GM18520 (cell line): ENCODE data around the gene NADK2.
"Not testable (repeated sequence)": the region's sequence is repeated elsewhere in the genome, so short reads cannot be mapped to it uniquely, and the experiment has no call there.

Experiments used
- ATAC-seq: cut with Tn5 transposase; IDR thresholded peaks from one replicate; pipeline ENCODE4 v1.9.1; 2021; ENCODE audit not compliant: unreplicated experiment

The NADK2 gene

GRCh38 chr5:36209664-36210063 is 32.1 kb downstream of the NADK2 start:
- no peak for ATAC-seq

GRCh38 chr5:36208786-36209185 is 32.9 kb downstream of the NADK2 start:
- no peak for ATAC-seq

- no peak for ATAC-seq
Measured at GRCh38 chr5:36206913-36207312, 34.8 kb downstream of the NADK2 start.

GRCh38 chr5:36205329-36205728 is 36.4 kb downstream of the NADK2 start:
- ATAC-seq = no peak

- ATAC-seq = no peak
Measured at GRCh38 chr5:36202521-36202961, 39.2 kb downstream of the NADK2 start.

- ATAC-seq = no peak
Measured at GRCh38 chr5:36200513-36200912, 41.2 kb downstream of the NADK2 start.

GRCh38 chr5:36199620-36200019 is 42.1 kb downstream of the NADK2 start:
- no peak for ATAC-seq

GRCh38 chr5:36198783-36199182 is 42.9 kb downstream of the NADK2 start:
- ATAC-seq = not testable (repeated sequence)

- no peak for ATAC-seq
Measured at GRCh38 chr5:36198281-36198680, 43.4 kb downstream of the NADK2 start.

GRCh38 chr5:36193746-36194145 is 48.0 kb downstream of the NADK2 start:
- no peak for ATAC-seq

- not testable (repeated sequence) for ATAC-seq
Measured at GRCh38 chr5:36184408-36184807, 57.3 kb downstream of the NADK2 start.

- ATAC-seq = no peak
Measured at GRCh38 chr5:36181774-36182173, 60.0 kb downstream of the NADK2 start.

GRCh38 chr5:36180556-36181350 is 61.0 kb downstream of the NADK2 start:
- ATAC-seq = no peak

GRCh38 chr5:36179950-36180349 is 61.8 kb downstream of the NADK2 start:
- no peak for ATAC-seq

GRCh38 chr5:36178524-36178890 is 63.2 kb downstream of the NADK2 start:
- ATAC-seq = no peak

- ATAC-seq = no peak
Measured at GRCh38 chr5:36177715-36178523, 63.8 kb downstream of the NADK2 start.

GRCh38 chr5:36177154-36177553 is 64.6 kb downstream of the NADK2 start:
- peak; percentile 95 for ATAC-seq

GRCh38 chr5:36175043-36175442 is 66.7 kb downstream of the NADK2 start:
- no peak for ATAC-seq

GRCh38 chr5:36174119-36174518 is 67.6 kb downstream of the NADK2 start:
- ATAC-seq = no peak

- no peak for ATAC-seq
Measured at GRCh38 chr5:36173426-36173825, 68.3 kb downstream of the NADK2 start.

GRCh38 chr5:36172599-36172998 is 69.1 kb downstream of the NADK2 start:
- no peak for ATAC-seq

- ATAC-seq = no peak
Measured at GRCh38 chr5:36170832-36171424, 70.8 kb downstream of the NADK2 start.
